ENCODE data around the gene PHOX2B. TPM values are rescaled to one million over a fixed set of nuclear protein-coding genes. Genes with fewer than 3 reads are reported as not detected.
A peak's percentile ranks its signal among the peaks of the same experiment; 100 is the strongest.
"Not testable (repeated sequence)": the region's sequence is repeated elsewhere in the genome, so short reads cannot be mapped to it uniquely, and the experiment has no call there.

Gene PHOX2B
- total RNA-seq, 1 experiment from 2014 or later = not detected

- Histone ChIP-seq H3K9me3 (no peaks in the 10 kb centered on the region), H3K36me3 (no peaks in the 10 kb centered on the region), H3K4me3 (no peak overlapping the region), H3K27me3 (peaks cover 3% of the 10 kb centered on the region; the same call in 1 of the 2 replicates)
- no peak for DNase-seq
These were observed 3.0 kb upstream of the PHOX2B start for GRCh38 chr4:41751449-41752061.

GRCh38 chr4:41750626-41751448 is 2.3 kb upstream of the PHOX2B start:
- Histone ChIP-seq H3K36me3 (no peaks in the 10 kb centered on the region), H3K27me3 (peaks cover 3% of the 10 kb centered on the region; the same call in 1 of the 2 replicates), H3K9me3 (no peaks in the 10 kb centered on the region)

GRCh38 chr4:41750121-41750625 is 1.6 kb upstream of the PHOX2B start:
- Histone ChIP-seq H3K36me3 (no peaks in the 10 kb centered on the region), H3K27me3 (peaks cover 3% of the 10 kb centered on the region; the same call in 1 of the 2 replicates), H3K9me3 (no peaks in the 10 kb centered on the region), H3K4me3 (no peak overlapping the region)
- DNase-seq = no peak

More at GRCh38 chr4:41750626-41751448, 2.3 kb upstream of the PHOX2B start:
- no peak for DNase-seq
- no peak overlapping the region for H3K4me3 ChIP-seq

DNA sequence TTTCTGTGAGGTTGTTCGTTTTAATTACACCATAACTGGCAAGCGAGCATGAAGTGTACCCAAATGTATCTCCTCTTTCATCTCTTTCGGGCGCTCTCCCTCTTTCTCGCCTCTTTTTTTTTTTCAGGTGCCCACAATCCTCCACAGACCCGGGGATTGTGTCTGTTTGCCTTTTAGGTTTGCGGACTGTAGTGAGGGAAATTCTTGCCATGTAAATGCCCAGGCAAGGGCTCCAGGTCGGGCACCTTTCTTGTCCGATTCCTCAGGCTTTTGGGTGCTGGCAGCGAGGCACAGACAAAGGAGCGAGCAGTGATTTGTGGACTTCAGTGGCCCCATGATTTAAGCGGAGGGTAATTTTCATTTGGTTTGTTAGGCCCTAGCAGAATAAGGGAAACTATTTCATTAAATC is 1.1 kb upstream of the PHOX2B start:
- Histone ChIP-seq H3K27me3 (peaks cover 3% of the 10 kb centered on the region; the same call in 1 of the 2 replicates), H3K4me3 (no peak overlapping the region), H3K36me3 (no peaks in the 10 kb centered on the region), H3K9me3 (no peaks in the 10 kb centered on the region)
- no peak for DNase-seq

DNA sequence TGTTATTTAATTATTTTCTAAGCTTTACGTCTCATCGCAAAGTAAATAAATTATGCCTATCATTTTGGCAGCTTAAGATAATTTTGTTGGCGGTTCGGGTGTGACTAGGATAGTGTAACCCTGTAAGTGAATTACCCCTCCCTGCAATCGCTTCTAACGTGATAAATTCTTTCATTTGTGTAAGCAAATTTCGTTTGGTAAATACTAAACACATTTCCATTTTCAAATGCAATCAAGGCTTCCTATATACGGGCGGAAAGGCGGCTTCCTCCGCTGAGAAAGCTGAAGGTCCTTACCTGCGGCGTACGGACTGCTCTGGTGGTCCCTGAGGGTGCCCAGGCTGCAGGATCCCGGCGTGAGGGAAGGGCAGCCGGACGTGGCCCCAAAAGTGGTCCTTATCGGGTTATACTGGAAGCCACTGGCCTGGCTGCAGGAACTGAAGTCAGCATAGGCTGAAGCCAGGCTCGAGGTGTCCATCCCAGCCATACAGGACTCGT is 403 bp downstream of the PHOX2B start:
- Histone ChIP-seq H3K36me3 (no peaks in the 10 kb centered on the region), H3K9me3 (no peaks in the 10 kb centered on the region), H3K27me3 (peaks cover under 1% of the 10 kb centered on the region; the same call in 1 of the 2 replicates), H3K4me3 (no peak overlapping the region)
- DNase-seq = no peak

DNA sequence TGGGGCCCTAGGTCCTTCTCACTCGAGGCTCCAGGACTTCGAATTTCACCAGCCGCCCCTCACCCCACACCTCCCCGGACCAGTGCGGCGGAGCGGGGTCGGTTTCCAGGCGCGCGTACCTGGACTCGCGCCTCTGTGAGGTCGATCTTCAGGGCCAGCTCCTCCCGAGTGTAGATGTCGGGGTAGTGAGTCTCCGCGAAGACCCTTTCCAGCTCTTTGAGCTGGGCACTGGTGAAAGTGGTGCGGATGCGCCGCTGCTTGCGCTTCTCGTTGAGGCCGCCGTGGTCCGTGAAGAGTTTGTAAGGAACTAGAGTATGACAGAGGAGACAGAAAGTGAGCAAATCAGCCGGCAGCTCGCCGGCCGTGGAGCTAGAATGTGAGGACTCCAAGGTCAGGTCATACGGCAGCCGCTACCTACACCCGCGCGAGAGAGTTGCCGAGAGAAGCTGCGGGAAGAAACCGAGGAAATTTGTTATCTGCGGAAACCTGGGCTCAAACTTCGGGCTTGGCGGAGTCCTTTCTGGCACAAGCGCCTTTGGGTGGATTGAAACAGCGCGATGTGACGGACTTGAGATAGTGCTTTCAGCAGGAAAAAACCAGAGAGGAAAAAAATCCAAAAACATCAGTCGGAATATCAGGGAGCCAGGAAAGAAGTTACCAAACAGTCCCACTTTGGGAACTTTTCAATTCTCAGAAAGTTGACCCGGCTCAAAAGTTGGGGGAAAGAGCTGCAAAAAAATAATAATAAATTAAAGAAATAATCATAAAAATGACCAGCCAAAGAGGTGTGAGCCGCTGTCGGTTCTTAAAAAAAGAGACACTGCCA is 1.1 kb downstream of the PHOX2B start:
- Histone ChIP-seq H3K4me3 (no peak overlapping the region), H3K36me3 (no peaks in the 10 kb centered on the region), H3K9me3 (no peaks in the 10 kb centered on the region), H3K27me3 (no peaks in the 10 kb centered on the region; the same call in 1 of the 2 replicates)
- DNase-seq = no peak

GRCh38 chr4:41746440-41747229 is 1.9 kb downstream of the PHOX2B start:
- no peak overlapping the region for H3K4me3 ChIP-seq
- H3K9me3 ChIP-seq = no peaks in the 10 kb centered on the region
- H3K27me3 ChIP-seq = no peaks in the 10 kb centered on the region; the same call in 1 of the 2 replicates
- no peaks in the 10 kb centered on the region for H3K36me3 ChIP-seq
- DNase-seq = no peak

DNA sequence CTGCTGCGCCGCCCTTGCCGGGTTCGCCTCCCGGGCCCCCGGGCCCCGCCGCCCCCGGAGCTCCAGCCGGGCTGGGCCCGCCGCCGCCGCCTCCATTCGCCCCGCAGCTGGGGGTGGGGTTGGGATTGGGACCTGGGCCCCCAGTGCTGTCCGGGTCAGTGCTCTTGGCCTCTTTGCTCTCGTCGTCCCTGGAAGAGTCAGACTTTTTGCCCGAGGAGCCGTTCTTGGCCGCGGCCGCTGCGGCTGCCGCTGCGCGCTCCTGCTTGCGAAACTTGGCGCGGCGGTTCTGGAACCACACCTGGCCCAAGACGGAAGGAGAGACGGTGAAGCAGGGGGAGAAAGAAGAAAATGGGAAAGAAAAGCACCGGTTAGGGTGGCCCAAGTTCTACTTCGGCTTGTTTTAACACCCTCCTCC is 2.5 kb downstream of the PHOX2B start:
- Histone ChIP-seq H3K36me3 (no peaks in the 10 kb centered on the region), H3K9me3 (no peaks in the 10 kb centered on the region), H3K4me3 (no peak overlapping the region), H3K27me3 (no peaks in the 10 kb centered on the region; the same call in 1 of the 2 replicates)
- no peak for DNase-seq

DNA sequence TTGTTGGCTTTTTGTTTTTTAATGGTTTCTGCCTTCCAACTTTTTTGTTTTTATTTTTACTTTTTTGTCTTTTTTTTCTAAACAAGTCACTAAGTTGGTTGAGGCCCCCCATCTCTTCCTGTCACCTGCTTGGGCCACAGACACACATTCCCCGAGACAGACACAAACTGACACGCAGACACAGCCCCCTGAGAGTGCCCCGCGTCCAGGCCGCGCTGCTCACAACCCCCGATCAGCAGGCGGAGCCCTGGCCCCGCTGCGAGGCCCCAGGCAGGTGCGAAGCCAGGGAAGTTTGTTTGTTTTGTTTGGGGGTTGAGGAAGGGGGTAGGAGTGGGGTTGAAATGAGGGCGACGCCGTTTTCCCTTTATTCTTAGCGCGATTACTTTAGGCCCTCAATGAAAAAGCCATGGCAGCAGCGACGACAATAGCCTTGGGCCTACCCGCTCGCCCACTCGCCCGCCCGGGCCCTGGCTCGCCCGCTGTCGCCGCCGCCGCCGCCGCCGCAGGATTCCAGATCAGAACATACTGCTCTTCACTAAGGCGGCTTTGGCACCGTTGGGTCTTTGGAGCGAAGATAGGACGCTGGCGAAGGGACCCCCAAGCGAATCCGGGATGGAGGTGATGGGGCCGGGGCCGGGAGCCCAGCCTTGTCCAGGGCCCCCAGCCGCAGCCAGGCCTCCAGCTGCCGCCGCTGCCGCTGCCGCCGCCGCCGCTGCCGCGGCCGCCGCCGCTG is 3.1 kb downstream of the PHOX2B start:
- no peak overlapping the region for H3K4me3 ChIP-seq
- no peak for DNase-seq
- no peaks in the 10 kb centered on the region for H3K36me3 ChIP-seq
- no peaks in the 10 kb centered on the region for H3K9me3 ChIP-seq
- H3K27me3 ChIP-seq = no peaks in the 10 kb centered on the region; the same call in 1 of the 2 replicates

GRCh38 chr4:41744572-41745291 is 3.8 kb downstream of the PHOX2B start:
- Histone ChIP-seq H3K9me3 (no peaks in the 10 kb centered on the region), H3K36me3 (no peaks in the 10 kb centered on the region), H3K27me3 (no peaks in the 10 kb centered on the region; the same call in 1 of the 2 replicates), H3K4me3 (no peak overlapping the region)
- DNase-seq = no peak

DNA sequence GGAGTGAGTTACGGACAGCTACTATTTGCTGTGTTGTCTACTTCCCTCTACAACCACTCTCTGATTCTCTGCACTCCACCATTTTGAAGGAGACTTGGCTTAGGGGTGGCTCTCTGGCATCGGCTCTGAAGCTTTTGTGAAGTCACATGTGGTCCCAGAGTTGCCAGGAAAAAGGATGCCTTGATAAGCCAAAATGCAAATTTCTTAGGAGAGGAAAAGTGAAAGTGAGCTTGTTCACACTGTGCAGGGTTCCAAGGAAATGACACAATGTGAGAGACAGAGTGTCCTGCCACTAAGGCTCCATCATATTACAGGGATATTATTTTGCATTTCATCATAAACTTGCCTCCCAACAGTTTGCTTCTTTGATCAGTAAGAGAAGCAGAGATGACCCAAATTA is 7.2 kb downstream of the PHOX2B start:
- DNase-seq = no peak
- Histone ChIP-seq H3K4me3 (no peak overlapping the region), H3K27me3 (no peaks in the 10 kb centered on the region), H3K36me3 (no peaks in the 10 kb centered on the region), H3K9me3 (no peaks in the 10 kb centered on the region)

DNA sequence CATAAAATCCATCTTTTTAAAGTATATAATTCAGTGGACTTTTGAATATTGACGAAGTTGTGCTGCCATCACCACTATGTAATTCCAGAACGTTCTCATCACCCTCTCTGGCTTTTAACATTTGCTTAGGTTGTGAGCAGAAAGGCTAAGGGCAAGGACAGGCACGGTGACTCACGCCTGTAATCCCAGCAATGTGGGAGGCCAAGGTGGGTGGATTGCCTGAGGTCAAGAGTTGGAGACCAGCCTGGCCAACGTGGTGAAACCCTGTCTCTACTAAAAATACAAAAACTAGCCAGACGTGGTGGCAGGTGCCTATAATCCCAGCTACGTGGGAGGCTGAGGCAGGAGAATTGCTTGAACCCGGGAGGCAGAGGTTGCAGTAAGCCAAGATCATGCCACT is 11.0 kb downstream of the PHOX2B start:
- not testable (repeated sequence) for H3K36me3 ChIP-seq, H3K9me3 ChIP-seq, H3K4me3 ChIP-seq, H3K27me3 ChIP-seq
- DNase-seq = peak; percentile 27

DNA sequence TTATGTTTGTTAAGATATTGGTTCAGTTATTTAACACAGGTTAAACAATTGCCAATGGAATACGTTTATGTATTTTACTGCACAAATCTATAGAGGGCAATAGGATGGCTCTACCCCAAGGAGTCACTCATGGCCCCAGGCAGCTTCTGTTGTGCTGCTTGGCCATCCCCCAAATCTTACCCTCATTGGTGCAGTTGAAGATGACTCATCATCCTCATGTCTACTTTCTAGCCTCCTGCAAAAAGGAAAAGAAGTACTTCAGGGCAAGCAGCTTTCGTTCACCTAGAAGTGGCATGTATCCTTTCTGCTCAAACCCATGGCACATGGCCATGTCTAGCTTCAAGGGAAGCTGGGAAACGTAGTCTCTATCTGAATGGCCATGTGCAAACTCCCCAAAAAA is 14.2 kb downstream of the PHOX2B start:
- Histone ChIP-seq H3K36me3 (no peaks in the 10 kb centered on the region), H3K9me3 (no peaks in the 10 kb centered on the region), H3K4me3 (no peak overlapping the region), H3K27me3 (no peaks in the 10 kb centered on the region)
- DNase-seq = no peak

GRCh38 chr4:41731569-41732126 is 16.9 kb downstream of the PHOX2B start:
- H3K4me3 ChIP-seq = no peak overlapping the region
- no peaks in the 10 kb centered on the region for H3K36me3 ChIP-seq
- no peak for DNase-seq
- no peaks in the 10 kb centered on the region for H3K9me3 ChIP-seq
- no peaks in the 10 kb centered on the region for H3K27me3 ChIP-seq

DNA sequence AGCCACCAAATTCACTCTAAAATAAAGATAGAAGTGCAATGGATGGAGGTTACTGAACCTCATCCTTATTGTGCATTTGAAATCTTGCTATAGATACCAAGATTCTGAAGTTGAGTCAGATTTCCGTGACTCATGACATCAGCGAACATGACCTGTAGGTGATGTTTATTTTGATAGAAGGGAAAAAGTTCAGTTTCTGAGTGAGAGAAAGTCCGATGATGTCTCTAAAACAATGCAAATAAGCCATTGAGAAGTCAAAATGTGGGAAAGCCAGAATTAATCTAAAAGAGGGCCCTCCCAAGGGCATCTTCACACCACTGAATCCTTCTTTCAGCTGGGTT is 20.0 kb downstream of the PHOX2B start:
- H3K27me3 ChIP-seq = no peaks in the 10 kb centered on the region
- H3K4me3 ChIP-seq = no peak overlapping the region
- DNase-seq = no peak
- H3K9me3 ChIP-seq = no peaks in the 10 kb centered on the region; the same call in 1 of the 2 replicates
- no peaks in the 10 kb centered on the region for H3K36me3 ChIP-seq

All from MG63 (cell line).